H1 (cell line): ENCODE data around the gene STAT4. TPM values are rescaled to one million over a fixed set of nuclear protein-coding genes. Genes with fewer than 3 reads are reported as not detected.

Experiments used
- CTCF ChIA-PET: fragments of 300-600 bp; sonication (Branson Sonifier 250); formaldehyde crosslinking; loops from one replicate; lab custom pipeline; 2021; ENCODE audit not compliant: partially characterized antibody; lab: Charles Lee
- POLR2A ChIA-PET: fragments of 300-600 bp; sonication (Branson Sonifier 250); formaldehyde crosslinking; loops from one replicate; lab custom pipeline; 2021; ENCODE audit warnings: inconsistent platforms; ENCODE audit not compliant: partially characterized antibody; lab: Charles Lee
- DNase-seq, 2 experiments: peaks; one replicate each; pipeline versions ENCODE4 v3.0.0 to v3.0.0-alpha.2; 2010 to 2022; ENCODE audit warnings: low spot score in 2 of 2, low read depth in 1 of 2, mixed read lengths in 1 of 2
- FAIRE-seq: peaks from 2 replicates; lab custom pipeline; 2011; peaks lifted over from hg19 to GRCh38; lab: Jason Lieb, UNC
- H2AFZ ChIP-seq: 2 replicates; pipeline ENCODE4 v1.8.1; 2012; ENCODE audit warnings: low read length, inconsistent platforms
- H2AK5ac ChIP-seq: 2 replicates; pipeline ENCODE4 v1.6.1; 2013; ENCODE audit warnings: low read depth, low read length
- H2BK120ac ChIP-seq: replicated peaks from 2 replicates; pipeline ENCODE3; 2013; ENCODE audit warnings: low read depth, low read length, inconsistent platforms
- H2BK12ac ChIP-seq: 2 replicates; pipeline ENCODE4 v1.6.1; 2013; ENCODE audit warnings: low read depth, low read length
- H2BK15ac ChIP-seq: 2 replicates; pipeline ENCODE4 v1.6.1; 2013; ENCODE audit warnings: low read length
- H2BK20ac ChIP-seq: 2 replicates; pipeline ENCODE4 v1.6.1; 2013; ENCODE audit warnings: low read length
- H2BK5ac ChIP-seq: 2 replicates; pipeline ENCODE4 v1.6.1; 2013; ENCODE audit warnings: low read depth, low read length
- H3K14ac ChIP-seq: 2 replicates; pipeline ENCODE4 v1.6.1; 2013; ENCODE audit warnings: inconsistent platforms; ENCODE audit not compliant: insufficient read length
- H3K18ac ChIP-seq: 2 replicates; pipeline ENCODE4 v1.6.1; 2013; ENCODE audit warnings: low read length; ENCODE audit errors: extremely low read depth
- H3K23ac ChIP-seq: 2 replicates; pipeline ENCODE4 v1.6.1; 2013; ENCODE audit warnings: inconsistent platforms; ENCODE audit not compliant: insufficient read length
- H3K23me2 ChIP-seq: 2 replicates; pipeline ENCODE4 v1.6.1; 2013; ENCODE audit warnings: low read depth, low read length
- H3K27ac ChIP-seq: 2 replicates; pipeline ENCODE4 v1.6.1; 2011; ENCODE audit warnings: low read depth, low read length, inconsistent platforms
- H3K27me3 ChIP-seq, 4 experiments: replicated peaks in 1 of 4; 1 replicate in 1 of 4; 2 replicates in 3 of 4; pipeline versions ENCODE4 v1.6.1 to v1.8.1; 2011 to 2013; ENCODE audit warnings: low read length in 3 of 4, mild to moderate bottlenecking in 3 of 4, inconsistent platforms in 2 of 4, mixed read lengths in 2 of 4, moderate library complexity in 1 of 4; ENCODE audit not compliant: control insufficient read depth in 3 of 4, insufficient read depth in 3 of 4; ENCODE audit errors: extremely low read depth in 1 of 4
- H3K36me3 ChIP-seq, 4 experiments: 2 replicates each; pipeline versions ENCODE4 v1.6.1 to v1.8.1; 2011 to 2013; ENCODE audit warnings: mild to moderate bottlenecking in 4 of 4, low read length in 3 of 4, moderate library complexity in 2 of 4, control low read depth in 1 of 4, inconsistent platforms in 1 of 4; ENCODE audit not compliant: insufficient read depth in 4 of 4, control insufficient read depth in 2 of 4
- H3K4ac ChIP-seq: replicated peaks from 2 replicates; pipeline ENCODE3; 2013; ENCODE audit warnings: low read length, low read depth, mixed read lengths, inconsistent platforms; ENCODE audit not compliant: insufficient read length
- H3K4me1 ChIP-seq, 4 experiments: replicated peaks in 1 of 4; 1 replicate in 1 of 4; 2 replicates in 3 of 4; pipeline versions ENCODE4 v1.6.1 to v1.8.1; 2011 to 2013; ENCODE audit warnings: low read length in 3 of 4, inconsistent platforms in 2 of 4, mixed read lengths in 1 of 4; ENCODE audit not compliant: insufficient read depth in 4 of 4, control insufficient read depth in 3 of 4
- H3K4me2 ChIP-seq, 2 experiments: 2 replicates each; pipeline versions ENCODE4 v1.6.1 to v1.8.1; 2011 to 2013; ENCODE audit warnings: low read depth in 2 of 2, low read length in 2 of 2, control low read depth in 1 of 2, inconsistent platforms in 1 of 2, mild to moderate bottlenecking in 1 of 2; ENCODE audit not compliant: insufficient read depth in 1 of 2
- H3K4me3 ChIP-seq, 4 experiments: fragments of 200-600, 300-600 bp in 1 of 4; sonication (generic), shearing (Covaris generic), sonication (Bioruptor Twin) in 1 of 4; 2 replicates each; pipeline versions ENCODE4 v1.5.1 to v1.8.1; 2011 to 2016; ENCODE audit warnings: low read length in 4 of 4, low read depth in 3 of 4, control low read depth in 2 of 4, inconsistent platforms in 2 of 4, mild to moderate bottlenecking in 2 of 4, mixed read lengths in 1 of 4, moderate library complexity in 1 of 4; ENCODE audit not compliant: insufficient read depth in 2 of 4; ENCODE audit errors: extremely low read depth in 1 of 4
- H3K56ac ChIP-seq: replicated peaks from 2 replicates; pipeline ENCODE3; 2013; ENCODE audit warnings: low read depth, mild to moderate bottlenecking, mixed read lengths, low read length, inconsistent platforms; ENCODE audit not compliant: insufficient read length
- H3K79me1 ChIP-seq: 2 replicates; pipeline ENCODE4 v1.6.1; 2013; ENCODE audit warnings: low read depth, low read length, control low read depth
- H3K79me2 ChIP-seq, 2 experiments: 2 replicates each; pipeline versions ENCODE4 v1.6.1 to v1.8.1; 2012 to 2013; ENCODE audit warnings: low read length in 2 of 2, mild to moderate bottlenecking in 2 of 2, inconsistent platforms in 1 of 2; ENCODE audit not compliant: insufficient read depth in 2 of 2, control insufficient read depth in 1 of 2
- H3K9ac ChIP-seq, 4 experiments: replicated peaks in 1 of 4; 1 replicate in 1 of 4; 2 replicates in 3 of 4; pipeline versions ENCODE4 v1.6.1 to v1.8.1; 2011 to 2013; ENCODE audit warnings: low read depth in 3 of 4, low read length in 3 of 4, control low read depth in 2 of 4, mild to moderate bottlenecking in 2 of 4, moderate library complexity in 2 of 4, inconsistent platforms in 1 of 4; ENCODE audit errors: extremely low read depth in 1 of 4
- H3K9me3 ChIP-seq, 2 experiments: 2 replicates each; pipeline versions ENCODE4 v1.6.1 to v1.8.1; 2012 to 2013; ENCODE audit warnings: mild to moderate bottlenecking in 2 of 2, moderate library complexity in 2 of 2, control low read depth in 1 of 2, inconsistent platforms in 1 of 2, low read depth in 1 of 2, low read length in 1 of 2, mixed read lengths in 1 of 2; ENCODE audit not compliant: insufficient read depth in 2 of 2
- H4K20me1 ChIP-seq, 2 experiments: replicated peaks in 1 of 2; 2 replicates each; pipeline versions ENCODE3 to v1.8.1; 2011 to 2013; ENCODE audit warnings: inconsistent platforms in 2 of 2, low read length in 2 of 2, mild to moderate bottlenecking in 1 of 2; ENCODE audit not compliant: insufficient read depth in 2 of 2, control insufficient read depth in 1 of 2
- H4K5ac ChIP-seq: 2 replicates; pipeline ENCODE4 v1.6.1; 2013; ENCODE audit warnings: low read length, low read depth, mixed read lengths, inconsistent platforms; ENCODE audit not compliant: insufficient read length
- H4K8ac ChIP-seq: 2 replicates; pipeline ENCODE4 v1.8.0; 2013; ENCODE audit warnings: mild to moderate bottlenecking, moderate library complexity, low read length, inconsistent platforms; ENCODE audit not compliant: insufficient read depth; ENCODE audit errors: extremely low read depth
- H4K91ac ChIP-seq: replicated peaks from 2 replicates; pipeline ENCODE3; 2013; ENCODE audit warnings: low read length, mixed read lengths, inconsistent platforms; ENCODE audit not compliant: insufficient read length
- CHD2 ChIP-seq: IDR thresholded peaks from 2 replicates; pipeline ENCODE4 v1.6.1; 2012; ENCODE audit warnings: low read length, improper control_type of control experiment
- KDM4A ChIP-seq: IDR thresholded peaks from one replicate; pipeline ENCODE4 v1.7.1; 2012; ENCODE audit warnings: low read depth, mild to moderate bottlenecking, moderate library complexity, low read length, inconsistent platforms; ENCODE audit not compliant: severe bottlenecking
- WGBS, 2 experiments: shearing (Covaris generic) in 1 of 2; methylation state at CpG; one replicate each; pipeline versions ENCODE4 v1.1.6 to v1.1.7; 2013 to 2015; ENCODE audit warnings: low lambda C conversion rate in 2 of 2, mixed read lengths in 2 of 2, inconsistent platforms in 1 of 2, low coverage in 1 of 2, missing lambda C conversion rate in 1 of 2; ENCODE audit not compliant: insufficient replicate concordance in 2 of 2, insufficient coverage in 1 of 2, insufficient read length in 1 of 2; ENCODE audit errors: extremely low coverage in 1 of 2, missing lambda C conversion rate in 1 of 2; 5-methylcytosine and 5-hydroxymethylcytosine counted together
- polyA plus RNA-seq, 7 experiments: library from polyadenylated mRNA; depleted of rRNA in 3 of 7; stranded (reverse) in 5 of 7; unstranded in 2 of 7; fragments of >200 nt in 5 of 7; fragments of 200-250 nt in 2 of 7; gene quantifications; 1 replicate in 5 of 7; 2 replicates in 1 of 7; 4 replicates in 1 of 7; pipeline versions ENCODE4 v1.2.1 to v1.2.3, GENCODE V29; 2011 to 2013; ENCODE audit warnings: missing spikeins in 2 of 7, mixed read lengths in 2 of 7
- total RNA-seq: library from RNA; stranded (reverse); fragmentation: NEBNext Ultra II Directional; extraction: Animal tissue kit (Norgen Biotek cat#: 25700); gene quantifications from 2 replicates; pipeline ENCODE4 v1.2.1, GENCODE V29; 2021

STAT4 gene
- total and polyA plus RNA-seq, 2 of the 8 experiments (the other 6 are each of a cell fraction or from before 2014, with no cell fraction given) = 0.36 to 0.63 TPM

GRCh38 chr2:191183081-191183480, 32.3 kb upstream of the STAT4 start:
- H3K9me3 ChIP-seq = no peaks in the 10 kb centered on the region
- no peak overlapping the region for H3K9ac ChIP-seq
- H4K5ac ChIP-seq = no peak overlapping the region
- no peaks in the 10 kb centered on the region for H3K4me1 ChIP-seq
- no peak overlapping the region for H2BK20ac ChIP-seq
- H2AFZ ChIP-seq = no peak overlapping the region
- ChIA-PET CTCF (interaction anchor here (0.6 to 1.6 kb wide), 3 partner anchors 28 to 842 kb away, joined by 3 to 4 read pairs (median 4); no protein-coding TSS in a partner anchor), POLR2A (no interaction called here)
- no peaks in the 10 kb centered on the region for H3K27me3 ChIP-seq
- no peak overlapping the region for H3K4me3 ChIP-seq
- no peak overlapping the region for H3K56ac ChIP-seq
- no peaks in the 10 kb centered on the region for H3K79me2 ChIP-seq
- no peak overlapping the region for H4K91ac ChIP-seq
- no peaks in the 10 kb centered on the region for H4K20me1 ChIP-seq
- DNase-seq (no peak), FAIRE-seq (no peak)
- H3K27ac ChIP-seq = no peak overlapping the region
- no peak overlapping the region for H2BK5ac ChIP-seq
- no peak overlapping the region for H3K14ac ChIP-seq
- no peak overlapping the region for H3K4ac ChIP-seq
- WGBS, 2 experiments = 79% methylated on average over 2 of the region's 2 CpGs; no CpG with 5 or more reads in 1 of the 2 experiments
- H3K23ac ChIP-seq = no peak overlapping the region
- no peak overlapping the region for H3K4me2 ChIP-seq
- no peaks in the 10 kb centered on the region for H3K36me3 ChIP-seq
- H3K79me1 ChIP-seq = no peaks in the 10 kb centered on the region
- no peak overlapping the region for H2BK12ac ChIP-seq
- no peak overlapping the region for H3K18ac ChIP-seq
- no peak overlapping the region for H2BK120ac ChIP-seq
- H2AK5ac ChIP-seq = no peak overlapping the region
- no peaks in the 10 kb centered on the region for H3K23me2 ChIP-seq
- no peak overlapping the region for H4K8ac ChIP-seq
- H2BK15ac ChIP-seq = no peak overlapping the region
- TF ChIP-seq KDM4A = no peak
- TF ChIP-seq CHD2 = no peak
